GM12872 (cell line): Measurements from ENCODE around the gene ACOD1.

Experiments used
- CTCF ChIP-seq: IDR thresholded peaks from 3 replicates; pipeline ENCODE4 v1.5.1; 2011; ENCODE audit warnings: low read depth, mild to moderate bottlenecking, low read length, moderate library complexity; ENCODE audit not compliant: insufficient read depth

Gene ACOD1

GRCh38 chr13:76969488-76970365, 21.4 kb downstream of the ACOD1 start:
- TF ChIP-seq CTCF: no peak

GRCh38 chr13:76971215-76971614, 22.9 kb downstream of the ACOD1 start:
- no peak for TF ChIP-seq CTCF

- TF ChIP-seq CTCF: no peak
Measured at GRCh38 chr13:76971851-76972829, 23.8 kb downstream of the ACOD1 start.

GRCh38 chr13:76973920-76974617, 25.8 kb downstream of the ACOD1 start:
- no peak for TF ChIP-seq CTCF

GRCh38 chr13:76974618-76974975, 26.3 kb downstream of the ACOD1 start:
- TF ChIP-seq CTCF: no peak

GRCh38 chr13:76975863-76976262, 27.6 kb downstream of the ACOD1 start:
- no peak for TF ChIP-seq CTCF

- no peak for TF ChIP-seq CTCF
Measured at GRCh38 chr13:76976490-76976889, 28.2 kb downstream of the ACOD1 start.
